ENCODE measurements around the gene PLCH1. TPM values are rescaled to one million over a fixed set of nuclear protein-coding genes. Genes with fewer than 3 reads are reported as not detected.

The PLCH1 gene
- total RNA-seq, 1 donor from 2014 or later, result 32.0 TPM

- Histone ChIP-seq H3K27me3 (no peaks in the 10 kb centered on the region), H3K27ac (no peak overlapping the region), H3K79me2 (ENCODE audit: low read depth) (no peaks in the 10 kb centered on the region), H3F3A (ENCODE audit: low read depth) (no peaks in the 10 kb centered on the region), H3K36me3 (no peaks in the 10 kb centered on the region), H3K4me2 (no peak overlapping the region), H4K20me1 (ENCODE audit: low read depth) (no peaks in the 10 kb centered on the region), H3K4me3 (no peak overlapping the region), H3K9me3 (ENCODE audit: low read depth) (no peaks in the 10 kb centered on the region), H3K9ac (no peak overlapping the region), H2AFZ (replicated peaks) (no peak overlapping the region), H3K4me1 (no peaks in the 10 kb centered on the region)
- H3K4me3 Mint-ChIP-seq, result no peak overlapping the region
- peaks cover 46% of the 10 kb centered on the region for H3K36me3 Mint-ChIP-seq
- TF ChIP-seq EZH2phosphoT487 (IDR thresholded peaks at IDR 0.05) (no peak), EZH2 (IDR thresholded peaks at IDR 0.05) (no peak)
- TF ChIP-seq, protein P1, sequence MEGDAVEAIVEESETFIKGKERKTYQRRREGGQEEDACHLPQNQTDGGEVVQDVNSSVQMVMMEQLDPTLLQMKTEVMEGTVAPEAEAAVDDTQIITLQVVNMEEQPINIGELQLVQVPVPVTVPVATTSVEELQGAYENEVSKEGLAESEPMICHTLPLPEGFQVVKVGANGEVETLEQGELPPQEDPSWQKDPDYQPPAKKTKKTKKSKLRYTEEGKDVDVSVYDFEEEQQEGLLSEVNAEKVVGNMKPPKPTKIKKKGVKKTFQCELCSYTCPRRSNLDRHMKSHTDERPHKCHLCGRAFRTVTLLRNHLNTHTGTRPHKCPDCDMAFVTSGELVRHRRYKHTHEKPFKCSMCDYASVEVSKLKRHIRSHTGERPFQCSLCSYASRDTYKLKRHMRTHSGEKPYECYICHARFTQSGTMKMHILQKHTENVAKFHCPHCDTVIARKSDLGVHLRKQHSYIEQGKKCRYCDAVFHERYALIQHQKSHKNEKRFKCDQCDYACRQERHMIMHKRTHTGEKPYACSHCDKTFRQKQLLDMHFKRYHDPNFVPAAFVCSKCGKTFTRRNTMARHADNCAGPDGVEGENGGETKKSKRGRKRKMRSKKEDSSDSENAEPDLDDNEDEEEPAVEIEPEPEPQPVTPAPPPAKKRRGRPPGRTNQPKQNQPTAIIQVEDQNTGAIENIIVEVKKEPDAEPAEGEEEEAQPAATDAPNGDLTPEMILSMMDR (IDR thresholded peaks at IDR 0.05), result no peak
- no peaks in the 10 kb centered on the region for H3K27me3 Mint-ChIP-seq (ENCODE audit: insufficient read depth, low read depth)
- H3K27ac Mint-ChIP-seq, result no peak overlapping the region
- H3K4me1 Mint-ChIP-seq, result no peaks in the 10 kb centered on the region
- no peak for DNase-seq (ENCODE audit: low spot score)
- H3K9me3 Mint-ChIP-seq, result no peaks in the 10 kb centered on the region
Observed at GRCh38 chr3:155488671-155489070, 256.2 kb downstream of the PLCH1 start.

- Histone ChIP-seq H3K27ac (no peak overlapping the region), H3K9me3 (ENCODE audit: low read depth) (no peaks in the 10 kb centered on the region), H3K79me2 (ENCODE audit: low read depth) (no peaks in the 10 kb centered on the region), H3K4me2 (no peak overlapping the region), H3K36me3 (no peaks in the 10 kb centered on the region), H3K4me3 (no peak overlapping the region), H3K4me1 (no peaks in the 10 kb centered on the region), H3F3A (ENCODE audit: low read depth) (no peaks in the 10 kb centered on the region), H3K9ac (no peak overlapping the region), H4K20me1 (ENCODE audit: low read depth) (no peaks in the 10 kb centered on the region), H2AFZ (replicated peaks) (no peak overlapping the region), H3K27me3 (no peaks in the 10 kb centered on the region)
- no peak overlapping the region for H3K4me3 Mint-ChIP-seq
- H3K27me3 Mint-ChIP-seq (ENCODE audit: insufficient read depth, low read depth), result no peaks in the 10 kb centered on the region
- no peak overlapping the region for H3K27ac Mint-ChIP-seq
- no peaks in the 10 kb centered on the region for H3K9me3 Mint-ChIP-seq
- TF ChIP-seq, protein P1 (IDR thresholded peaks at IDR 0.05), result no peak
- no peak for TF ChIP-seq EZH2 (IDR thresholded peaks at IDR 0.05)
- no peak for TF ChIP-seq EZH2phosphoT487 (IDR thresholded peaks at IDR 0.05)
- DNase-seq (ENCODE audit: low spot score), result no peak
- no peaks in the 10 kb centered on the region for H3K4me1 Mint-ChIP-seq
- peaks cover 49% of the 10 kb centered on the region for H3K36me3 Mint-ChIP-seq
Observed at GRCh38 chr3:155485897-155486296, 259.0 kb downstream of the PLCH1 start.

GRCh38 chr3:155481591-155481990, 263.3 kb downstream of the PLCH1 start:
- H3K9me3 Mint-ChIP-seq, result peaks cover 16% of the 10 kb centered on the region
- Histone ChIP-seq H3K79me2 (ENCODE audit: low read depth) (no peaks in the 10 kb centered on the region), H3K27me3 (no peaks in the 10 kb centered on the region), H3K9ac (no peak overlapping the region), H3K4me3 (no peak overlapping the region), H3K9me3 (ENCODE audit: low read depth) (no peaks in the 10 kb centered on the region), H3K4me1 (no peaks in the 10 kb centered on the region), H4K20me1 (ENCODE audit: low read depth) (no peaks in the 10 kb centered on the region), H2AFZ (replicated peaks) (no peak overlapping the region), H3K4me2 (no peak overlapping the region), H3K27ac (no peak overlapping the region), H3K36me3 (peaks cover 6% of the 10 kb centered on the region), H3F3A (ENCODE audit: low read depth) (no peaks in the 10 kb centered on the region)
- H3K36me3 Mint-ChIP-seq, result peaks cover 52% of the 10 kb centered on the region
- no peak for DNase-seq (ENCODE audit: low spot score)
- no peak overlapping the region for H3K27ac Mint-ChIP-seq
- peaks cover 3% of the 10 kb centered on the region for H3K27me3 Mint-ChIP-seq (ENCODE audit: insufficient read depth, low read depth)
- H3K4me3 Mint-ChIP-seq, result no peak overlapping the region
- no peaks in the 10 kb centered on the region for H3K4me1 Mint-ChIP-seq
- TF ChIP-seq, protein P1 (IDR thresholded peaks at IDR 0.05), result no peak
- TF ChIP-seq EZH2 (IDR thresholded peaks at IDR 0.05) (no peak), EZH2phosphoT487 (IDR thresholded peaks at IDR 0.05) (no peak)

All from neural progenitor cell (in vitro differentiated cells).